H1 (cell line): Measurements from ENCODE around the gene ALPK3. TPM values are rescaled to one million over a fixed set of nuclear protein-coding genes. Genes with fewer than 3 reads are reported as not detected.

Experiments used
- CTCF ChIA-PET: fragments of 300-600 bp; sonication (Branson Sonifier 250); formaldehyde crosslinking; loops from one replicate; lab custom pipeline; 2021; ENCODE audit not compliant: partially characterized antibody; lab: Charles Lee
- POLR2A ChIA-PET: fragments of 300-600 bp; sonication (Branson Sonifier 250); formaldehyde crosslinking; loops from one replicate; lab custom pipeline; 2021; ENCODE audit warnings: inconsistent platforms; ENCODE audit not compliant: partially characterized antibody; lab: Charles Lee
- DNase-seq, 2 experiments: peaks; one replicate each; pipeline versions ENCODE4 v3.0.0 to v3.0.0-alpha.2; 2010 to 2022; ENCODE audit warnings: low spot score in 2 of 2, low read depth in 1 of 2, mixed read lengths in 1 of 2
- FAIRE-seq: peaks from 2 replicates; lab custom pipeline; 2011; peaks lifted over from hg19 to GRCh38; lab: Jason Lieb, UNC
- H2AFZ ChIP-seq: 2 replicates; pipeline ENCODE4 v1.8.1; 2012; ENCODE audit warnings: low read length, inconsistent platforms
- H2AK5ac ChIP-seq: 2 replicates; pipeline ENCODE4 v1.6.1; 2013; ENCODE audit warnings: low read depth, low read length
- H2BK120ac ChIP-seq: replicated peaks from 2 replicates; pipeline ENCODE3; 2013; ENCODE audit warnings: low read depth, low read length, inconsistent platforms
- H2BK12ac ChIP-seq: 2 replicates; pipeline ENCODE4 v1.6.1; 2013; ENCODE audit warnings: low read depth, low read length
- H2BK15ac ChIP-seq: 2 replicates; pipeline ENCODE4 v1.6.1; 2013; ENCODE audit warnings: low read length
- H2BK20ac ChIP-seq: 2 replicates; pipeline ENCODE4 v1.6.1; 2013; ENCODE audit warnings: low read length
- H2BK5ac ChIP-seq: 2 replicates; pipeline ENCODE4 v1.6.1; 2013; ENCODE audit warnings: low read depth, low read length
- H3K14ac ChIP-seq: 2 replicates; pipeline ENCODE4 v1.6.1; 2013; ENCODE audit warnings: inconsistent platforms; ENCODE audit not compliant: insufficient read length
- H3K18ac ChIP-seq: 2 replicates; pipeline ENCODE4 v1.6.1; 2013; ENCODE audit warnings: low read length; ENCODE audit errors: extremely low read depth
- H3K23ac ChIP-seq: 2 replicates; pipeline ENCODE4 v1.6.1; 2013; ENCODE audit warnings: inconsistent platforms; ENCODE audit not compliant: insufficient read length
- H3K23me2 ChIP-seq: 2 replicates; pipeline ENCODE4 v1.6.1; 2013; ENCODE audit warnings: low read depth, low read length
- H3K27ac ChIP-seq: 2 replicates; pipeline ENCODE4 v1.6.1; 2011; ENCODE audit warnings: low read depth, low read length, inconsistent platforms
- H3K27me3 ChIP-seq, 4 experiments: replicated peaks in 1 of 4; 1 replicate in 1 of 4; 2 replicates in 3 of 4; pipeline versions ENCODE4 v1.6.1 to v1.8.1; 2011 to 2013; ENCODE audit warnings: low read length in 3 of 4, mild to moderate bottlenecking in 3 of 4, inconsistent platforms in 2 of 4, mixed read lengths in 2 of 4, moderate library complexity in 1 of 4; ENCODE audit not compliant: control insufficient read depth in 3 of 4, insufficient read depth in 3 of 4; ENCODE audit errors: extremely low read depth in 1 of 4
- H3K36me3 ChIP-seq, 4 experiments: 2 replicates each; pipeline versions ENCODE4 v1.6.1 to v1.8.1; 2011 to 2013; ENCODE audit warnings: mild to moderate bottlenecking in 4 of 4, low read length in 3 of 4, moderate library complexity in 2 of 4, control low read depth in 1 of 4, inconsistent platforms in 1 of 4; ENCODE audit not compliant: insufficient read depth in 4 of 4, control insufficient read depth in 2 of 4
- H3K4ac ChIP-seq: replicated peaks from 2 replicates; pipeline ENCODE3; 2013; ENCODE audit warnings: low read length, low read depth, mixed read lengths, inconsistent platforms; ENCODE audit not compliant: insufficient read length
- H3K4me1 ChIP-seq, 4 experiments: replicated peaks in 1 of 4; 1 replicate in 1 of 4; 2 replicates in 3 of 4; pipeline versions ENCODE4 v1.6.1 to v1.8.1; 2011 to 2013; ENCODE audit warnings: low read length in 3 of 4, inconsistent platforms in 2 of 4, mixed read lengths in 1 of 4; ENCODE audit not compliant: insufficient read depth in 4 of 4, control insufficient read depth in 3 of 4
- H3K4me2 ChIP-seq, 2 experiments: 2 replicates each; pipeline versions ENCODE4 v1.6.1 to v1.8.1; 2011 to 2013; ENCODE audit warnings: low read depth in 2 of 2, low read length in 2 of 2, control low read depth in 1 of 2, inconsistent platforms in 1 of 2, mild to moderate bottlenecking in 1 of 2; ENCODE audit not compliant: insufficient read depth in 1 of 2
- H3K4me3 ChIP-seq, 4 experiments: fragments of 200-600, 300-600 bp in 1 of 4; sonication (generic), shearing (Covaris generic), sonication (Bioruptor Twin) in 1 of 4; 2 replicates each; pipeline versions ENCODE4 v1.5.1 to v1.8.1; 2011 to 2016; ENCODE audit warnings: low read length in 4 of 4, low read depth in 3 of 4, control low read depth in 2 of 4, inconsistent platforms in 2 of 4, mild to moderate bottlenecking in 2 of 4, mixed read lengths in 1 of 4, moderate library complexity in 1 of 4; ENCODE audit not compliant: insufficient read depth in 2 of 4; ENCODE audit errors: extremely low read depth in 1 of 4
- H3K56ac ChIP-seq: replicated peaks from 2 replicates; pipeline ENCODE3; 2013; ENCODE audit warnings: low read depth, mild to moderate bottlenecking, mixed read lengths, low read length, inconsistent platforms; ENCODE audit not compliant: insufficient read length
- H3K79me1 ChIP-seq: 2 replicates; pipeline ENCODE4 v1.6.1; 2013; ENCODE audit warnings: low read depth, low read length, control low read depth
- H3K79me2 ChIP-seq, 2 experiments: 2 replicates each; pipeline versions ENCODE4 v1.6.1 to v1.8.1; 2012 to 2013; ENCODE audit warnings: low read length in 2 of 2, mild to moderate bottlenecking in 2 of 2, inconsistent platforms in 1 of 2; ENCODE audit not compliant: insufficient read depth in 2 of 2, control insufficient read depth in 1 of 2
- H3K9ac ChIP-seq, 4 experiments: replicated peaks in 1 of 4; 1 replicate in 1 of 4; 2 replicates in 3 of 4; pipeline versions ENCODE4 v1.6.1 to v1.8.1; 2011 to 2013; ENCODE audit warnings: low read depth in 3 of 4, low read length in 3 of 4, control low read depth in 2 of 4, mild to moderate bottlenecking in 2 of 4, moderate library complexity in 2 of 4, inconsistent platforms in 1 of 4; ENCODE audit errors: extremely low read depth in 1 of 4
- H3K9me3 ChIP-seq, 2 experiments: 2 replicates each; pipeline versions ENCODE4 v1.6.1 to v1.8.1; 2012 to 2013; ENCODE audit warnings: mild to moderate bottlenecking in 2 of 2, moderate library complexity in 2 of 2, control low read depth in 1 of 2, inconsistent platforms in 1 of 2, low read depth in 1 of 2, low read length in 1 of 2, mixed read lengths in 1 of 2; ENCODE audit not compliant: insufficient read depth in 2 of 2
- H4K20me1 ChIP-seq, 2 experiments: replicated peaks in 1 of 2; 2 replicates each; pipeline versions ENCODE3 to v1.8.1; 2011 to 2013; ENCODE audit warnings: inconsistent platforms in 2 of 2, low read length in 2 of 2, mild to moderate bottlenecking in 1 of 2; ENCODE audit not compliant: insufficient read depth in 2 of 2, control insufficient read depth in 1 of 2
- H4K5ac ChIP-seq: 2 replicates; pipeline ENCODE4 v1.6.1; 2013; ENCODE audit warnings: low read length, low read depth, mixed read lengths, inconsistent platforms; ENCODE audit not compliant: insufficient read length
- H4K8ac ChIP-seq: 2 replicates; pipeline ENCODE4 v1.8.0; 2013; ENCODE audit warnings: mild to moderate bottlenecking, moderate library complexity, low read length, inconsistent platforms; ENCODE audit not compliant: insufficient read depth; ENCODE audit errors: extremely low read depth
- H4K91ac ChIP-seq: replicated peaks from 2 replicates; pipeline ENCODE3; 2013; ENCODE audit warnings: low read length, mixed read lengths, inconsistent platforms; ENCODE audit not compliant: insufficient read length
- CHD1 ChIP-seq: IDR thresholded peaks from 2 replicates; pipeline ENCODE4 v1.6.1; 2012; ENCODE audit warnings: low read depth, low read length, improper control_type of control experiment
- GTF2F1 ChIP-seq: IDR thresholded peaks from 2 replicates; pipeline ENCODE4 v1.6.1; 2012; ENCODE audit warnings: low read depth, low read length, improper control_type of control experiment, borderline replicate concordance
- HDAC2 ChIP-seq, 2 experiments: fragments of 300-600 bp in 1 of 2; sonication (generic) in 1 of 2; IDR thresholded peaks; 2 replicates each; pipeline ENCODE4 v1.6.1; 2011 to 2012; ENCODE audit warnings: low read depth in 2 of 2, low read length in 2 of 2, mild to moderate bottlenecking in 2 of 2, moderate library complexity in 2 of 2, borderline replicate concordance in 1 of 2, inconsistent platforms in 1 of 2
- NANOG ChIP-seq: IDR thresholded peaks from 2 replicates; pipeline ENCODE4 v1.6.1; 2011; ENCODE audit warnings: low read length, low read depth, mild to moderate bottlenecking, inconsistent platforms; ENCODE audit not compliant: insufficient read depth, poor library complexity, severe bottlenecking
- NRF1 ChIP-seq: IDR thresholded peaks from 2 replicates; pipeline ENCODE4 v1.6.1; 2011; ENCODE audit warnings: mild to moderate bottlenecking, low read depth, low read length, improper control_type of control experiment
- POLR2A ChIP-seq, 2 experiments: IDR thresholded peaks; 1 replicate in 1 of 2; 2 replicates in 1 of 2; pipeline ENCODE4 v1.6.1; 2011; ENCODE audit warnings: low read depth in 2 of 2, low read length in 2 of 2, mild to moderate bottlenecking in 2 of 2; ENCODE audit errors: control extremely low read depth in 1 of 2
- RAD21 ChIP-seq, 2 experiments: IDR thresholded peaks in 1 of 2; conservative IDR thresholded peaks in 1 of 2; 2 replicates each; pipeline ENCODE4 v1.6.1; 2011; ENCODE audit warnings: low read depth in 2 of 2, low read length in 2 of 2, improper control_type of control experiment in 1 of 2, inconsistent platforms in 1 of 2, mild to moderate bottlenecking in 1 of 2, moderate library complexity in 1 of 2
- RNF2 ChIP-seq: fragments of 200-900, 300-1000 bp; sonication (generic); IDR thresholded peaks from 2 replicates; pipeline ENCODE4 v1.7.1; 2016; ENCODE audit warnings: borderline replicate concordance, low read depth, mild to moderate bottlenecking, antibody characterized with exemption, low read length; ENCODE audit not compliant: poor library complexity, severe bottlenecking; ENCODE audit errors: missing control alignments
- SP2 ChIP-seq: IDR thresholded peaks from 2 replicates; pipeline ENCODE4 v1.6.1; 2012; ENCODE audit warnings: mild to moderate bottlenecking, low read length, inconsistent platforms
- TCF12 ChIP-seq: IDR thresholded peaks from 2 replicates; pipeline ENCODE4 v1.6.1; 2011; ENCODE audit warnings: low read depth, mild to moderate bottlenecking, low read length
- WGBS, 2 experiments: shearing (Covaris generic) in 1 of 2; methylation state at CpG; one replicate each; pipeline versions ENCODE4 v1.1.6 to v1.1.7; 2013 to 2015; ENCODE audit warnings: low lambda C conversion rate in 2 of 2, mixed read lengths in 2 of 2, inconsistent platforms in 1 of 2, low coverage in 1 of 2, missing lambda C conversion rate in 1 of 2; ENCODE audit not compliant: insufficient replicate concordance in 2 of 2, insufficient coverage in 1 of 2, insufficient read length in 1 of 2; ENCODE audit errors: extremely low coverage in 1 of 2, missing lambda C conversion rate in 1 of 2; 5-methylcytosine and 5-hydroxymethylcytosine counted together
- polyA plus RNA-seq, 7 experiments: library from polyadenylated mRNA; depleted of rRNA in 3 of 7; stranded (reverse) in 5 of 7; unstranded in 2 of 7; fragments of >200 nt in 5 of 7; fragments of 200-250 nt in 2 of 7; gene quantifications; 1 replicate in 5 of 7; 2 replicates in 1 of 7; 4 replicates in 1 of 7; pipeline versions ENCODE4 v1.2.1 to v1.2.3, GENCODE V29; 2011 to 2013; ENCODE audit warnings: missing spikeins in 2 of 7, mixed read lengths in 2 of 7
- total RNA-seq: library from RNA; stranded (reverse); fragmentation: NEBNext Ultra II Directional; extraction: Animal tissue kit (Norgen Biotek cat#: 25700); gene quantifications from 2 replicates; pipeline ENCODE4 v1.2.1, GENCODE V29; 2021
- TF ChIP-seq, protein P1 (sequence below), 3 experiments: IDR thresholded peaks; 1 replicate in 2 of 3; 2 replicates in 1 of 3; pipeline versions ENCODE4 v1.5.1 to v1.6.1; 2011; ENCODE audit warnings: low read length in 3 of 3, mild to moderate bottlenecking in 3 of 3, inconsistent platforms in 2 of 3, low read depth in 1 of 3, moderate library complexity in 1 of 3; ENCODE audit not compliant: insufficient read depth in 1 of 3; ENCODE audit errors: control extremely low read depth in 1 of 3

ALPK3 gene
- total and polyA plus RNA-seq, 2 of the 8 experiments (the other 6 are each of a cell fraction or from before 2014, with no cell fraction given) = 4.4 to 19.2 TPM

DNA sequence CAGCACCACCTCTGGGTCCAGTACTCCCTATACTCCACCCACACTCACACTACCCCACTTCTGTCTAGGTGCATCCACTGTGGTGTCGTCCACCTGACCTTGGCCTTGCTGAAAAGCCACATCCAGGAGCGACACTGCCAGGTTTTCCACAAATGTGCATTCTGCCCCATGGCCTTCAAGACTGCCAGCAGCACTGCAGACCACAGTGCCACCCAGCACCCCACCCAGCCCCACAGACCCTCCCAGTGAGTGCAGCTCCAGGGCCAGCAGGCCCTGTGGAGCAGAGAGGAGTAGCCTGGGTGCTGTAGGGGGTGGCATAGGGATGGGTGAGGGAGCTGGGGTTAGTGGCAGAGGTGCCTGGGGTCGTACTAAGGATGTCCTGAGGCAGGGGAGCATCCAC, 19.4 kb upstream of the ALPK3 start:
- Histone ChIP-seq H3K9me3 (no peaks in the 10 kb centered on the region), H3K79me1 (no peaks in the 10 kb centered on the region), H4K20me1 (peaks cover 0 to 9% of the 10 kb centered on the region in 2 experiments), H2BK15ac (no peak overlapping the region), H3K23me2 (no peaks in the 10 kb centered on the region), H4K5ac (no peak overlapping the region), H3K4me2 (no peak overlapping the region), H3K9ac (no peak overlapping the region), H2BK5ac (no peak overlapping the region), H4K8ac (no peak overlapping the region; the same call in 1 of the 2 replicates), H2BK20ac (no peak overlapping the region), H2BK12ac (no peak overlapping the region), H3K4me3 (no peak overlapping the region), H3K18ac (no peak overlapping the region), H3K79me2 (no peaks in the 10 kb centered on the region), H3K27ac (no peak overlapping the region), H4K91ac (no peak overlapping the region), H3K23ac (no peak overlapping the region), H2AFZ (no peak overlapping the region), H3K4me1 (no peaks in the 10 kb centered on the region), H2AK5ac (no peak overlapping the region), H3K56ac (no peak overlapping the region), H3K27me3 (no peaks in the 10 kb centered on the region), H3K4ac (no peak overlapping the region), H2BK120ac (no peak overlapping the region), H3K14ac (no peak overlapping the region), H3K36me3 (peaks cover 0 to 30% (median 19%) of the 10 kb centered on the region in 4 experiments; a peak in 6 of 8 replicates)
- WGBS, 2 experiments = 84% methylated on average over 3 of the region's 3 CpGs; no CpG with 5 or more reads in 1 of the 2 experiments
- CTCF ChIA-PET = no interaction called here
- FAIRE-seq = no peak
- POLR2A ChIA-PET = no interaction called here
- DNase-seq = no peak
- TF ChIP-seq HDAC2 (IDR thresholded peaks at IDR 0.05; ENCODE audit: borderline replicate concordance in 1 of 2, low read depth in 2 of 2, low read length in 2 of 2) = no peak
- no peak for TF ChIP-seq NANOG
- TF ChIP-seq RNF2 = no peak
- no peak for TF ChIP-seq POLR2A (IDR thresholded peaks at IDR 0.05; ENCODE audit: control extremely low read depth in 1 of 2, low read depth in 2 of 2, low read length in 2 of 2)
- TF ChIP-seq TCF12 = no peak
- no peak for TF ChIP-seq RAD21 (IDR thresholded peaks at IDR 0.05 in 1 of 2, conservative IDR thresholded peaks at IDR 0.05 in 1 of 2; ENCODE audit: low read depth in 2 of 2, low read length in 2 of 2)
- TF ChIP-seq CHD1 = no peak
- no peak for TF ChIP-seq SP2
- no peak for TF ChIP-seq GTF2F1
- no peak for TF ChIP-seq NRF1
- TF ChIP-seq, protein P1, sequence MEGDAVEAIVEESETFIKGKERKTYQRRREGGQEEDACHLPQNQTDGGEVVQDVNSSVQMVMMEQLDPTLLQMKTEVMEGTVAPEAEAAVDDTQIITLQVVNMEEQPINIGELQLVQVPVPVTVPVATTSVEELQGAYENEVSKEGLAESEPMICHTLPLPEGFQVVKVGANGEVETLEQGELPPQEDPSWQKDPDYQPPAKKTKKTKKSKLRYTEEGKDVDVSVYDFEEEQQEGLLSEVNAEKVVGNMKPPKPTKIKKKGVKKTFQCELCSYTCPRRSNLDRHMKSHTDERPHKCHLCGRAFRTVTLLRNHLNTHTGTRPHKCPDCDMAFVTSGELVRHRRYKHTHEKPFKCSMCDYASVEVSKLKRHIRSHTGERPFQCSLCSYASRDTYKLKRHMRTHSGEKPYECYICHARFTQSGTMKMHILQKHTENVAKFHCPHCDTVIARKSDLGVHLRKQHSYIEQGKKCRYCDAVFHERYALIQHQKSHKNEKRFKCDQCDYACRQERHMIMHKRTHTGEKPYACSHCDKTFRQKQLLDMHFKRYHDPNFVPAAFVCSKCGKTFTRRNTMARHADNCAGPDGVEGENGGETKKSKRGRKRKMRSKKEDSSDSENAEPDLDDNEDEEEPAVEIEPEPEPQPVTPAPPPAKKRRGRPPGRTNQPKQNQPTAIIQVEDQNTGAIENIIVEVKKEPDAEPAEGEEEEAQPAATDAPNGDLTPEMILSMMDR (IDR thresholded peaks at IDR 0.05; ENCODE audit: control extremely low read depth in 1 of 3, insufficient read depth in 1 of 3, low read depth in 1 of 3, low read length in 3 of 3) = no peak
